GM21528 (cell line): ENCODE measurements around the gene STK39.

Experiments
- ATAC-seq: cut with Tn5 transposase; IDR thresholded peaks from one replicate; pipeline ENCODE4 v1.9.1; 2021; ENCODE audit warnings: mild to moderate bottlenecking, moderate library complexity; ENCODE audit not compliant: unreplicated experiment, low FRiP score

STK39 gene

DNA sequence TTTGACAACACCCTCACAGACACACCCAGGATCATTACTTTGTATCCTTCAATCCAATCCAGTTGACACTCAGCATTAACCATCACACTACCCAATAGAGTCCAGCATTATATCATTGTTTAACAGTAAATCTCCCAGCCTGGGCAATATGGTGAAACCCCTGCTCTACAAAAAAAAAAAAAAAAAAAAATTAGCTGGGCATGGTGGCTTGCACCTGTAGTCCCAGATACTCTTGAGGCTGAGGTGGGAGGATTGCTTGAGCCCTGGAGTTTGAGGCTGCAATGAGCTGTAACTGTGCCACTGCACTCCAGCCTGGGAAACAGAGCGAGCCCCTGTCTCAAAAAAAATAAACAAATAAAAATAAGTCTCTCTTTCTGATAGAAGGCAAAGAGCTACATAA, 304.0 kb downstream of the STK39 start:
- no peak for ATAC-seq

DNA sequence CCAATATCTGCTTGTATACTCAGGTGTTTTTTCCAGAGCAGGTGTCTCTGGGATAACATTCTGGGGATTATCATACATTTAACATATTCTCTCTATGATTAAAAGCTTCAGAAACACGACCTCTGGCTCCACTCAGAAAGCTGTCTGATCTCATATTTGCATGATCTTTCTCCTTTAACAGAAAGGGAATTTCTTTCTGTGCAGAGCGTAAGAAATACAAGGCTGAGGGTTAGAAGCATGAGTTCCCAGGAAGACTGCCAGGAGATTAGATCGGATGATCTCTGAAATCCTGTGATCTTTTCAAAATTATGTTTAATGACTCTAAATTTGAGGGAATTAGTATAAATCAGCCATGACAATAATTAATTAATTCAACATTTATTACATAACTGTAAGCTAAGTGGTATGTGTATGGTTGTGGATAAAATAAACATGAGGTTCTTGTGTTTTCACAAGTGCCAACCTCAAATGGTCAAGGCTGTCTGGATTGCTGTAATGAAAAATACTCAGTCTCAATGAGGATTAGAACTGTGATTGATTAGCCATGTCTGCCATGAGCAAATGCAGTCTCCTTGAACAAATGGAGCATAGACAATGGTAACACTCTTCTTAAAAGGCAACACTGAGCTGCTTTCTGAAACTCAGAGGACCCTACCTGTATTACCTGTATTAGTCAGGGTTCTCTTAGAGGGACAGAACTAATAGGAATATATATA, 304.9 kb downstream of the STK39 start:
- no peak for ATAC-seq

DNA sequence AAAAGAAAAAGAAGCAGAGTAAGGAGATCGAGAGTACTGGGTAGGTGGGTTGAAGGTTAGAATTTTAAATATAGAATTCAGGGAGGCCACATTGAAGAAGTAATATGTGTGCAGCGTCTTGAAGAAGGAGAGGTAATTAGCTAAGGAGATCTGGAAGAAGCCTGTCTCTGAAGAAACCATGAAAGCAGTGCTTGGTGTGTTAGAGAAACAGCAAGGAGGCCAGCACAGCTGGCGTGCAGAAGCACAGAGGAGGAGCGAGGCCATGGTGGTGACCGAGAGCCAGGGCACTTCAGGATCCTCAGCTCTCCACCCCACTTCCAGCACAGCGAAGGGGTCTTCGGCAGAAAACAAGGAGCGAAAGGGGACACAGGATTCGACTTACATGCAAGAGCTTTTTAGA, 305.8 kb downstream of the STK39 start:
- ATAC-seq = no peak

GRCh38 chr2:167940734-167941507, 306.5 kb downstream of the STK39 start:
- ATAC-seq = no peak

DNA sequence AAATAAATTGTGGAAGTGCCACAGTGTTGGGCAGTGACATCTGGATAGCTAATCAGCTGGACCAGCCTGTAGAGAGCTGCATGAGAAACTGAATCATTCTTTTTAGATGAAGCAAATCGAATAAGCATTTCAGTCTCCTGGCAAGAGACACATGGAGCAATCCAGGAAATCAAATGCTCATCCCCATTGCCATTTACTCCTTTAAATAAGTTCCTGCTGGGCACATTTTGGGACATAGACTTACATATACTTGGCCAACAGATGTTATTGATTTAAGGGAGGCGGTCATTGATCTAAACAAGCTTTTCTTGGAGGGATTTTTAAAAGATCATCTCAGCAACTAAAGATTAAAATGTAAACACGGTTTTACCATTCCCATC, 307.1 kb downstream of the STK39 start:
- ATAC-seq = no peak

- ATAC-seq = no peak
Measured at GRCh38 chr2:167939514-167940345, 307.7 kb downstream of the STK39 start.

DNA sequence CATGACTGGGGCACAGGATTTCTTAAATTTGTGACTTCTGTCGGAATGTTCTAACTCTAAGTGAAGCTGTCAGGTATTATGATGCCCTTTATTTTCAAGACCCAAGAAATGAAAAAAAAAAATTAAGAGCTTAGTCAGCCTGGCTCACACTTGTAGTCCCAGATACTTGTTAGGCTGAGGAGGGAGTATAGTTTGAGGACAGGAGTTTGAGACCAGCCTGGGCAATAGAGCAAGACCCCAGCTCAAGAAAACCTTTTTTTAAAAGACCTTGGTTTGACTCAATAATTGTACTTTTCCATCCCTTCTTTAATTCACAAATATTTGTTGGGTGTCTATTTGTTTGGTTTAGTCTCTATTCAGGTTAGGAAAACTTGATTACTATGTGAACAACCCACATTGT, 310.0 kb downstream of the STK39 start:
- no peak for ATAC-seq

- ATAC-seq = no peak
Measured at GRCh38 chr2:167935803-167936110, 311.6 kb downstream of the STK39 start.

GRCh38 chr2:167933097-167933814, 314.1 kb downstream of the STK39 start:
- ATAC-seq = no peak

- no peak for ATAC-seq
Measured at GRCh38 chr2:167932123-167932693, 315.2 kb downstream of the STK39 start.

DNA sequence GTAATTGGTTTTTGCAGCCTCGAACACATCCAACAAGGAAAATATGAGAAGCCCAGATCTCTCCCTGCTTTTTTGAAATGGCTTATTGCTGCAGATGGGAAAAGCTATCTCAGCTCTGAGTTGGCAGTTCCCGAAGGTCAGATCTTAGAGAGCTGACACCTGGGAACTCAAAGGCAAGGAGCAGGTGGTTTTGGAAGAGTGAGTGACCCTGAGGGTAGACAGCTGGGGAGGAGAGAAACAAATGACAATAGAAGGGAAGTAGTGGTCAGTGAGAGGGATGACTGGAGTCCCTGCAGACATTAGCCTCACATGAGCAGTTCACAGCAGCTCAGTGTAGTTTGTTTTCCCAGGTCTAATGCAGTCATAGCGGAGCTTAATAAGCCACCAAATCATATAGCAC, 317.9 kb downstream of the STK39 start:
- no peak for ATAC-seq

DNA sequence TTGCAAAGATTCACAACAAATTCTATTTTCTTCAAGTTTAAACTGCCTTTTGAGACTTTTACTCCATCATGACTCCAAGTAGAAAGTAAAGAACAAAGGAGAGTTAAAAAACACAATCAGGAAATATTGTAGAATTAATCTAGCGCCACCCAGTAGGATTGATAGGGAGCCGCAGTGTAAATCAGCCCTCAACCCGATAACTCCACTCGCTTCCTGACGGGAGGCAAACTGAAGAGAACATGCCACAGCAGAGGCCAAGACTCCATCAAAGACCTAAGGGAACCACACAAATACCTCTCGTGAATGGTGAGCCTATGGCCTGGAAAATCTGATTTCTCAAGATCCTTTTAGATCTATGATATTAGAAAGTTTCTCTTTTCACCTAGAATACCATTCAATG, 319.0 kb downstream of the STK39 start:
- ATAC-seq = no peak

- ATAC-seq = no peak
Measured at GRCh38 chr2:167925758-167926157, 321.6 kb downstream of the STK39 start.

DNA sequence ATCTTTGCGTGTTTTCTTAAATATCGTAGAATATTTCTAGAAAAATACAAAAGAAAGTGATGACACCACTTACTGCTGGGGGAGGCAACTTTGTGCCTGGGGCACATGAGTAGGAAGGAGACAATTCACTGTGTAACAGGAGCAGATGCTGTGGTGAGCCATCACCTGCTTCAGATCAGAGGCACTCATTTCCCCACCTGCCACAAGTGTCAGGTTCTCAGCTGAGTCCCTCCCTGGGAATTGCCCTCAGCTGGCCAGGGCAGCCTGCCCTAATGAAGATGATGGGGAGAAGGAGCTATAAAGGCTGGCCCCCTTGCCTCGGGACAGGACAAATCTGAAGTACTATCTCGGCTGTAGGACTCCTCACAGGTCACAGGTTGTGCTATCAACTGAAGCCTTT, 322.8 kb downstream of the STK39 start:
- ATAC-seq = no peak

GRCh38 chr2:167916756-167917155, 330.6 kb downstream of the STK39 start:
- no peak for ATAC-seq

- no peak for ATAC-seq
Measured at GRCh38 chr2:167914969-167915368, 332.4 kb downstream of the STK39 start.

DNA sequence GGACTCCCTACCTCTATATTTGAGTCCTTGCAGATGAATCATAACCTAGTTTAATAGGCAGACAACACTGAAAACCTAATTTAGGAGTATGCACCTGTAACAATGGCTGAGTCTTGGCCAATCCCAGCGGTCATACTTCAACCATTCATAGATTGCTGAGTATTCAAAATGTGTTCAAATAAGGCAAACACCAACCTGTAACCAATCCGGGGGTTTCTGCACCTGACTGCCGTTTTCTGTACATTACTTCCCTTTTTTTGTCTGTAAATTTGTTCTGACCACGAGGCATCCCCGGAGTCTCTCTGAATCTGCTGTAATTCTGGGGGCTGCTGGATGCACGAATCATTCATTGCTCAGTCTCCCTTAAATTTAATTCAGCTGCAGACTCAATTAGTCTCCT, 338.6 kb downstream of the STK39 start:
- no peak for ATAC-seq

- no peak for ATAC-seq
Measured at GRCh38 chr2:167905668-167906067, 341.7 kb downstream of the STK39 start.
